GM18511 (cell line): ENCODE measurements around the gene AP3S1.
"Not testable (repeated sequence)": the region's sequence is repeated elsewhere in the genome, so short reads cannot be mapped to it uniquely, and the experiment has no call there.

Experiments
- ATAC-seq: cut with Tn5 transposase; IDR thresholded peaks from one replicate; pipeline ENCODE4 v1.9.1; 2021; ENCODE audit warnings: mild to moderate bottlenecking, moderate library complexity; ENCODE audit not compliant: unreplicated experiment

The AP3S1 gene

DNA sequence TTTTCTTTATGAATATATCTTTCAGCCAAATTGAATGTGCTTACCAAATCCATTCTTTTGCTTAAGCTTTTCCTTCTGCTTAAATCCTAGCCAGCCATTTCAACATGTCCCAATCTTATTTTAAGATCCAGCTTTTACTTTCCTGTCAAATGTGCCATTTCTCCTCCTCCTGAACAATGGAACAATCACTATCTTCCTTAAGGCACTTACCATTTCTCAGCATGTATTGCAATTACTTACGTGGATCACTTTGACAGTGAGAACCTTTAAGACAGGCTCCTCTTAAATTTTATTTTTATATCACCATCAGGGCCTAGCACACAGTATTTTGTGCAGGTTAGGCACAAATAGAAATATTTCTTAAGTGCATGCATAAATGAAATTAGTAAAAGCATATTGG is 20.9 kb upstream of the AP3S1 start:
- ATAC-seq, result no peak

DNA sequence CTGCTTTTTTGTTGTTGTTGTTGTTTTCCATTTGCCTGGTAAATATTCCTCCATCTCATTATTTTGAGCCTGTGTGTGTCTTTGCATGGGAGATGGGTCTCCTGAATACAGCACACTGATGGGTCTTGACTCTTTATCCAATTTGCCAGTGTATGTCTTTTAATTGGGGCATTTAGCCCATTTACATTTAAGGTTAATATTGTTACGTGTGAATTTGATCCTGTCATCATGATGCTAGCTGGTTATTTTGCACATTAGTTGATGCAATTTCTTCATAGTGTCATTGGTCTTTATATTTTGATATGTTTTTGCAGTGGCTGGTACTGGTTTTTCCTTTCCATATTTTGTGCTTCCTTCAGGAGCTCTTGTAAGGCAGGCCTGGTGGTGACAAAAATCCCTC is 16.8 kb upstream of the AP3S1 start:
- not testable (repeated sequence) for ATAC-seq

DNA sequence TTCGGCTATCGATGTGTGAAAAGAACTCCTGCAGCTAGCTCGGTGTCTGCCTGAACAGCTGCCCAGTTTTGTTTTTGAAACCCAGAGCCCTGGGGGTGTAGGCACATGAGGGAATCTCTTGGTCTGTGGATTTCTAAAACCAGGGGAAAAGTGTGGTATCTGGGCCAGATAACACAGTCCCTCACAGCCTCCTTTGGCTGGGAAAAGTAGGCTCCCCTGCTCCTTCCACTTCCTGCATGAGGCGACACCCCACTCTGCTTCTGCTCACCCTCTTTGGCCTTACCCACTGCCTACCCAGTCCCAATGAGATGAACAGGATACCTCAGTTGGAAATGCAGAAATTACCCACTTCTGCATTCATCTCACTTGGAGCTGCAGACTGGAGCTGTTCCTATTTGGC is 15.8 kb upstream of the AP3S1 start:
- no peak for ATAC-seq

GRCh38 chr5:115829913-115830312 is 11.8 kb upstream of the AP3S1 start:
- ATAC-seq, result no peak

DNA sequence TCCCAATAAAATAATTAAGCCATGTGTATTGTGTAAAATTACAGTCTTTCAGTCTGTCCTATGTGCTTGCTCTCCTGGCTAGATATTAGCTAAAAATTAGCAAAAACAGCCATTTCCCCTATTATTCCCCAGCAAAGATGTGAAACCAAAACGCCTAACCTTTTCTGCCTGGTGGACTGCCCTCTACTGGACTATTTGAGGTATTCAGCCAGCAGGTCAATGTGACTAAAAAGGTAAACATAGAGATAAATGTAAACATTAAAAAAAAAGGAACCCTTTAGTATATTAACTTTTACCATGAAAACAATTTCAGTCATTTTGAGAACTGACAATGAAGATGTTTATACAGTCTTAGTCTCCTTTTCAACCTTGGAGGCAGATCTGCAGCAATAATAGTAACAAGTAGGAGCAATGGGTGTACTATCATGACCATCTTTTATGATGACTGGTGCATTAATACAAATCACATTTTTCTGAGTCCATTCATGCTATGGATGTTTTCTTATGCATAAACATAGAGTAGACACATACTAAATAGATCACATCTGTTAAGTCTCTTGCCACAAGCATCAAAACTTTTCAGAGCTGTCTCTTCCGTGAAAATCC is 10.5 kb upstream of the AP3S1 start:
- peak; percentile 87 for ATAC-seq

DNA sequence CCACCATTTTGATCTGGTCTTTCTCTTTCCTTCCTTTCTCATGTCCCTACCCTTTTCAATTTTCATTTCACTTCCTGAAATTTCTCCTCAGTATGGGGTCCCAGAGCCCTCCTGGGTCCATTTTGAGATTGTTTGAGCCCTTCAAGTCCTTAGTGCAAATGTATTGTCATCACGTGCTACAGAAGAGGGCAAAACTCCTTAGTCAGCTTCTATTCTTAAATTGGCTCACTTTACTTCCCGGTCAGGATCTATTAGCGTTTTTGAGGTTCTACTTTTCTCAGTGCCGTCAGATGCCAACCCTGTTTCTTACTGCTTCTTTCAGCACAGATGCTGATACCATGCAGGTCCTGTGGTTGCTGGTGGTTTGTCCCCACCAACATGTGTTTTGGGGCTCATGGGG is 6.3 kb upstream of the AP3S1 start:
- ATAC-seq, result no peak

DNA sequence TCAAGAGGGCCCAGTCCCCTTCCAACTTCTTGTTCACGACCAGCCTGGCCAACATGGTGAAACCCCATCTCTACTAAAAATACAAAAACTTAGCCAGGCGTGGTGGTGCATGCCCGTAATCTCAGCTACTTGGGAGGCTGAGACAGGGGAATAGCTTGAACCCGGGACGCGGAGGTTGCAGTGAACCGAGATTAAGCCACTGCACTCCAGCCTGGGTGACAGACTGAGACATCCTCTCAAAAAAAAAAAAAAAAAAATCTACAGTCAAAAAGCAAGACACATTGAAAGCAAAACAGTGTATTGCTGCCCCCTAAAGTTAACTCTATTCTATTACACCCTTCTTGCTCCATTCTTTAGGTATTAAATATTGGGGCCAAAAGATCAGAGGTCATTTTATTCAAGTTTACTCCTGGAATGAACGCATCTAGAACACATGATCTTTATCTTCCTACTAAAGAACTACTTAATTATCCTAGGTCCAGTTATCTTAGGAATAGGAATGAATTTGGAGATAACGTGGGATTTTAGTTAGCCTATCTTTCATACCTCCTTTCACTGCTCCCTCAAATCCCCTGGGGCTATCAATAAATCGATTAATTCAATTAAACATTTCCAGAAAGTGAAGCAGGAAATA is 2.7 kb upstream of the AP3S1 start:
- peak; percentile 19 for ATAC-seq

DNA sequence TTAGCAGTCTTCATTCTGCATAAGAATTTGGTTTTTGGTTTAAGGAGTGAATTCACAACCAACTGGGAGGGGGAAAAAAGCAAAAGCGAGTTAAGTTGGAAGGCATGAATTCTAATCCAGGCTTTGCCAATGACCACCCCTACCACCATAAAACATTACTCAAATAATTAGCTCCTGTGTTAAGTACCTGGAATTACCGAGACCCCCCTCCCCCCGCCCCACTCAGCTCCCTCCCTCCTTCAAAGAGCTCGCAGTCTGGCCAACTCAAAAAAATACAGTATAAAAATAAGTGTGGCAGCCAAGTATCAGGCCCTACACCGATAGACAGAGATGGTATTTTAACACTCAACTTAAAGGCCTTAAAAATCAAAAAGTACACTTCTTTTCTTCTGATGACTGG is 862 bp upstream of the AP3S1 start:
- no peak for ATAC-seq

- peak; percentile 36 for ATAC-seq
Measured at GRCh38 chr5:115842089-115842935, 577 bp downstream of the AP3S1 start.

DNA sequence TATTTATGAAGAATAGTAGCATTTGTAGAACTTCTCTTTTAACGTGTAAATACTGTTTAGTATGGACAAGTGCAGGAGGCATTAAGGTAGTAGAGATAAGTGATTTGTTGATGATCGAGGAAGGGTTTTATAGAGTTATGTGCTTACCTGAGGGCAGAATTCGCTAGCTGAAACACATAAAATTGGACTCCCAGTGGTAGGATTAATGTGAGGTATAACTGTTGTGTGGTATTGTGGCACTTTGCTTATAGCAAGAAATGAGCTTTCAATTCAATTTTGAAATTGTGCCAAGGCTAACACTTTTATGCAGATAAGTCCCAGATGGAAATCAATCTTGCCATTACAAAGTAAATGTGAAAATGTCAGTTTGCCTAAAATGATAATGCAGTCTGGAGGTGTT is 1.2 kb downstream of the AP3S1 start:
- ATAC-seq, result no peak

DNA sequence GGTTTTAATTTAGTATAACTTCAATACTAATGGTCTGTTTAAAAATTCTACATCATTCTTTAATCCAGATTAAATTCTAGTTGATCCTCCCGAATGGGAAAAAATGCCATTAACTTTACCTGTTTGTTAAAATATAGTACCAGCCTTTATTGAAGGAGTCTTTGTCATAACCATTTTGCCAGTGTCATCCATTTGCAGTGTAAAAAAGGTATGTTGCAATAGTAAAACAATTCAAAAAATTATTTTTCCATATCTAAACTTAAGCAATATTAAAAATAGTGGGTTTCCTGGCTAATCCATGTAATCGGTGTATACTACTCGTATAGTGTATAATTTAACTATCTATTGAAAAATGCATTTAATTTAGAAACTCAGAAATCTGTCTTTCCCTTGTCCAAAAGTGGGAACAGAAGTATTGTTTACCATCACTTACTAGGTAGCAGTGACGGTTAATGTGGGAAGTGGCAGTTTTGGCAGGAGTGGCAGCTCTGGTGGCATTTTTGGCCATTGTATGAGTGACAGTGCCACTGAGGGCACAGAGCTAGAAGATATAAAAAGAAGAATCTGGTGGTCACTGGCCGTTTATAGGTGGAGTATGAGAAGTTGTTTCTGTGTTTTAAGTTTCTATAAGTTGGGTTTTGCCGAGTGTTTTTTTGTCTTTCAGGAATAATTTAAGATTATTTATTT is 1.9 kb downstream of the AP3S1 start:
- ATAC-seq, result no peak

- no peak for ATAC-seq
Measured at GRCh38 chr5:115844321-115844817, 2.6 kb downstream of the AP3S1 start.

GRCh38 chr5:115847290-115847689 is 5.6 kb downstream of the AP3S1 start:
- no peak for ATAC-seq

- no peak for ATAC-seq
Measured at GRCh38 chr5:115849258-115849798, 7.6 kb downstream of the AP3S1 start.

- no peak for ATAC-seq
Measured at GRCh38 chr5:115850744-115851416, 9.1 kb downstream of the AP3S1 start.

- ATAC-seq, result no peak
Measured at GRCh38 chr5:115854139-115854538, 12.4 kb downstream of the AP3S1 start.

DNA sequence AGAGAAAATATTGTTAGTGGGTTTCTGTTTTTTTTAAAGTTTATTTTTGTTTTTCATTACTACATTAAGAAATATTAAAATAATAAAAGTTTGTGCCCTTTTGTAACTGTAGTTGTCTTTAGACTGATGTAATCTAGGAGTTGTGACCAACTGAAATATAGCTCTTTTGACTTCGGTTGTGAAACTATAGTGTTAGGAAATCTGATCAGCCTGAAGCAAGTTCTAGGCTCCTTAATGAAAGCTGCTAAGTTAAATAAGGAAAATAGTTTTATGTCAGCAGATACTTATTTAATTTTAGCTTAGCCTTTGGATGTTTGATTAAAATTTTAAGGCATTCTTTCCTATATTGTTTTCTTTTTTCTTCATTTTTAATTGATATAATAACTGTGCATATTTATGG is 14.2 kb downstream of the AP3S1 start:
- ATAC-seq, result no peak

GRCh38 chr5:115857057-115857479 is 15.3 kb downstream of the AP3S1 start:
- ATAC-seq, result no peak

GRCh38 chr5:115857626-115858349 is 16.1 kb downstream of the AP3S1 start:
- ATAC-seq, result peak; percentile 36

GRCh38 chr5:115858396-115858795 is 16.7 kb downstream of the AP3S1 start:
- peak; percentile 51 for ATAC-seq
